GM12875 (cell line): ENCODE results near the gene PPFIA2.

ENCODE experiments used
- H3K4me3 ChIP-seq: one replicate; pipeline ENCODE4 v1.5.1; 2011; ENCODE audit warnings: low read depth, low read length, control low read depth
- TF ChIP-seq, protein P1 (sequence below): IDR thresholded peaks from 2 replicates; pipeline ENCODE4 v1.5.1; 2011; ENCODE audit warnings: low read depth, mild to moderate bottlenecking, control low read depth, inconsistent platforms, low read length, moderate library complexity, borderline replicate concordance; ENCODE audit not compliant: insufficient read depth

Gene PPFIA2

DNA sequence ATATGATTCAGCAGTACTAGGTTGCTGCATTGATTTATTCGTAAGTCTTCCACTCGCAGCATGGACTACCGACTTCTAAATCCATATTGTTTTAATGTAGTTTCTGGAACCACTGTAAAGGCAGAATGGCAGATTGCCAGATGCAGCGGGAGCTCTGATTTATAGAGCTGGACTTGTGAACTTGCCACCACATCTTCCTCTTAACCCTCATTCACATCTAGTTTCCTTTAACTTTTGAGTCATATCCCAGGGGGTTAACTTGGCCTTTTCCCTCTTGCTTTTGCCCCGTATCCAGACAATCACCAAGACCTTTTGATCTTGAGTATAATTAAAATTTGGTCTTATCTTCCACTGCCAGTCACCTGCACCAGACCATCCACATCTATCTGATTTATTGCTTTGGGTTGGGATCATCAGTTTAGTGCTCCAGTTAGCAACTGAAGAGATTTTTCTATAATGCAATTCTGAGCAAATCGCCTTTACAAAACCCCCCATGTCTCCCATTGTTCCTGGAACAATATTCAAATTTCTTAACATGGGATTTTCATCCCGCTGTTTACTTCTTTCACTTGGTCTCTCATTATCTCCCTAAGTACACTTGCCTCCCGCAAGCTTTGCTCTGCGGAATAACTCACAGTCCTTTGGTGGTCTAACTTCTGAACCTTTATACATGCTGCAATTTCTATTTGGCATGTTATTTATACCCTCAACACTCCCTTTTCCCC is 550.8 kb downstream of the PPFIA2 start:
- TF ChIP-seq, protein P1, sequence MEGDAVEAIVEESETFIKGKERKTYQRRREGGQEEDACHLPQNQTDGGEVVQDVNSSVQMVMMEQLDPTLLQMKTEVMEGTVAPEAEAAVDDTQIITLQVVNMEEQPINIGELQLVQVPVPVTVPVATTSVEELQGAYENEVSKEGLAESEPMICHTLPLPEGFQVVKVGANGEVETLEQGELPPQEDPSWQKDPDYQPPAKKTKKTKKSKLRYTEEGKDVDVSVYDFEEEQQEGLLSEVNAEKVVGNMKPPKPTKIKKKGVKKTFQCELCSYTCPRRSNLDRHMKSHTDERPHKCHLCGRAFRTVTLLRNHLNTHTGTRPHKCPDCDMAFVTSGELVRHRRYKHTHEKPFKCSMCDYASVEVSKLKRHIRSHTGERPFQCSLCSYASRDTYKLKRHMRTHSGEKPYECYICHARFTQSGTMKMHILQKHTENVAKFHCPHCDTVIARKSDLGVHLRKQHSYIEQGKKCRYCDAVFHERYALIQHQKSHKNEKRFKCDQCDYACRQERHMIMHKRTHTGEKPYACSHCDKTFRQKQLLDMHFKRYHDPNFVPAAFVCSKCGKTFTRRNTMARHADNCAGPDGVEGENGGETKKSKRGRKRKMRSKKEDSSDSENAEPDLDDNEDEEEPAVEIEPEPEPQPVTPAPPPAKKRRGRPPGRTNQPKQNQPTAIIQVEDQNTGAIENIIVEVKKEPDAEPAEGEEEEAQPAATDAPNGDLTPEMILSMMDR = no peak

More for the DNA sequence above, 550.8 kb downstream of the PPFIA2 start:
- H3K4me3 ChIP-seq = no peak overlapping the region
